ENCODE results near the gene EVI5.

GRCh38 chr1:92536211-92536979 lies 248.5 kb downstream of the EVI5 start:
- no peak for TF ChIP-seq EZH2phosphoT487 (IDR thresholded peaks at IDR 0.05; ENCODE audit: low read depth)
- TF ChIP-seq, protein P1, sequence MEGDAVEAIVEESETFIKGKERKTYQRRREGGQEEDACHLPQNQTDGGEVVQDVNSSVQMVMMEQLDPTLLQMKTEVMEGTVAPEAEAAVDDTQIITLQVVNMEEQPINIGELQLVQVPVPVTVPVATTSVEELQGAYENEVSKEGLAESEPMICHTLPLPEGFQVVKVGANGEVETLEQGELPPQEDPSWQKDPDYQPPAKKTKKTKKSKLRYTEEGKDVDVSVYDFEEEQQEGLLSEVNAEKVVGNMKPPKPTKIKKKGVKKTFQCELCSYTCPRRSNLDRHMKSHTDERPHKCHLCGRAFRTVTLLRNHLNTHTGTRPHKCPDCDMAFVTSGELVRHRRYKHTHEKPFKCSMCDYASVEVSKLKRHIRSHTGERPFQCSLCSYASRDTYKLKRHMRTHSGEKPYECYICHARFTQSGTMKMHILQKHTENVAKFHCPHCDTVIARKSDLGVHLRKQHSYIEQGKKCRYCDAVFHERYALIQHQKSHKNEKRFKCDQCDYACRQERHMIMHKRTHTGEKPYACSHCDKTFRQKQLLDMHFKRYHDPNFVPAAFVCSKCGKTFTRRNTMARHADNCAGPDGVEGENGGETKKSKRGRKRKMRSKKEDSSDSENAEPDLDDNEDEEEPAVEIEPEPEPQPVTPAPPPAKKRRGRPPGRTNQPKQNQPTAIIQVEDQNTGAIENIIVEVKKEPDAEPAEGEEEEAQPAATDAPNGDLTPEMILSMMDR (IDR thresholded peaks at IDR 0.05; ENCODE audit: low read depth, low read length), result no peak

Data from OCI-LY3 (cell line).